GM18868 (cell line): ENCODE data around the gene ZMIZ2.
"Not testable (repeated sequence)": the region's sequence is repeated elsewhere in the genome, so short reads cannot be mapped to it uniquely, and the experiment has no call there.

Experiments
- ATAC-seq: cut with Tn5 transposase; IDR thresholded peaks from one replicate; pipeline ENCODE4 v1.9.1; 2021; ENCODE audit warnings: mild to moderate bottlenecking, moderate library complexity; ENCODE audit not compliant: unreplicated experiment

ZMIZ2 gene

DNA sequence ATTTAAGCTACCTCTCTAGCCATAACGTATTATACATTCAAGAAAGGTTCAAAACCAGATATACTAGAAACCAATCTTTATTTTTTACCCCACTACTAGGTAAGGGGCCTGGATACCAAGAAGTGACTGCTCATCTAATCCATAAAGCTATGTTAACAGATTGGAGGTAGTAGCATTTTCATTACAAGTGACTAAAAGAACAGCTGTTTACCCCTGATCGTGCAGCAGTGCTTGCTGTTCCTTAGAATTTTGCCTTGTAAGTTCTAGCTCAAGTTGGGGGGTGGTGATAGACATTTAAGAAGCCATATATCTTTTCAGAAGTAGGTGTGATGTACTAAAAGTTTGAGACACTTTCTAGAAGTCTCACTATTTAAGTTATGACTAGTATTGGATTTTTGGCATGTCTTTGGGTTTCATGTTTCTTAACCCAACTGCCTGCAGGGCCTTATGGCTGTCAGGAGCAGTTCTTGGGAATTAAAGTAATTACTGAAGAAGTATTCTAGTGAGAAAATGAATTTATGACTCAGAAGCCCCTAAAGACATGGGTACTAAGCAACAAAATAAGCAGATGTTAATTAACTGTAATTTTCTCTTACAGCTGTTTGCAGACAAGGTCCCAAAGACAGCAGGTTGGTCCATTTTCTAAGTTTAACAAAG, 50.1 kb downstream of the ZMIZ2 start:
- ATAC-seq, result no peak

DNA sequence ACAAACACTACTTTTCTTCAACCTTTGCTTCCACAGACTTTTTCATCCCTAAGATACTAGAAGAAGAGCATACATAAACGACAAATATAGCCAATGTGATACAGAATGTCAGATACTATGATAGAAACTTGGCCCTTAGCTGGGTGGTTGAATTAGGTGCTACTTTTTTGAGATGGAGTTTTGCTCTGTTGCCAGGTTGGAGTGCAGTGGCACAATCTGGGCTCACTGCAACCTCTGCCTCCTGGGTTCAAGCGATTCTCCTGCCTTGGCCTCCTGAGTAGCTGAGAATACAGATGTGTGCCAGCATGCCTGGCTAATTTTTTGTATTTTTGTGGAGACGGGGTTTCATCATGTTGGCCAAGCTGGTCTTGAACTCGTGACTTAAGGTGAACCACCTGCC, 51.3 kb downstream of the ZMIZ2 start:
- ATAC-seq, result no peak

DNA sequence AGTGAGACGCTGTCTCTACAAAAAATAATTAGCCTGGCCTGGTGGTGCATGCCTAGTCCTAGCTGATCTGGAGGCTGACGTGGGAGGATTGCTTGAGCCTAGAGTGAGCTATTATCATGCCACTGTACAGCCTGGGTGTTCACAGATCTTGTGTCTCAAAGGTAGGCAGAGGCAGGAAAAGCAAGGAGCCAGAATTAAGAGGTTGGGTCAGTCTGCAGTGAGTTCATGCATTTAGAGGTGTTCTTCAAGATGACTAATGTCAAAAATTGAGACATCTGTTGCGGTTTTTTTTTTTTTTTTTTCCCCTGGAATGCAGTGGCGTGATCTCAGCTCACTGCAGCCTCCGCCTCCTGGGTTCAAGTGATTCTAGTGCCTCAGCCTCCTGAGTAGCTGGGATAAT, 53.2 kb downstream of the ZMIZ2 start:
- ATAC-seq, result no peak

DNA sequence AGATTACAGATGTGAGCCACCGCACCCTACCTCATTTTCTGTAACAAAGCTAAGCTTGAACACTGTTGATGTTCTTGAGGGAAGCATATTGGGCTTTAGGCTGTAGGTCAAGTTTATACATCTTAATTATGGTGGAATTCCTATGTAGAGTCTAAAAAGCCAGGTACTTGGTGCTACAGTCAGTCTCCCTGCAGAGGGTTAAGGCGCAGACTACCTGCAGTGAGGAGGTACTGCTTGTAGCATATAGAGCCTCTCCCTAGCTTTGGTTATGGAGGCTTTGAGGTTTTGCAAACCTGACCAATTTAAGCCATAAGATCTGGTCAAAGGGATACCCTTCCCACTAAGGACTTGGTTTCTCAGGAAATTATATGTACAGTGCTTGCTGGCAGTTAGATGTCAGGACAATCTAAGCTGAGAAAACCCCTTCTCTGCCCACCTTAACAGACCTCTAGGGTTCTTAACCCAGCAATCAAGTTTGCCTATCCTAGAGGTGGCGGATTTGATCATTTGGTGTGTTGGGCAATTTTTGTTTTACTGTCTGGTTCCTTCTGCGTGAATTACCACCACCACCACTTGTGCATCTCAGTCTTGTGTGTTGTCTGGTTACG, 53.9 kb downstream of the ZMIZ2 start:
- no peak for ATAC-seq

DNA sequence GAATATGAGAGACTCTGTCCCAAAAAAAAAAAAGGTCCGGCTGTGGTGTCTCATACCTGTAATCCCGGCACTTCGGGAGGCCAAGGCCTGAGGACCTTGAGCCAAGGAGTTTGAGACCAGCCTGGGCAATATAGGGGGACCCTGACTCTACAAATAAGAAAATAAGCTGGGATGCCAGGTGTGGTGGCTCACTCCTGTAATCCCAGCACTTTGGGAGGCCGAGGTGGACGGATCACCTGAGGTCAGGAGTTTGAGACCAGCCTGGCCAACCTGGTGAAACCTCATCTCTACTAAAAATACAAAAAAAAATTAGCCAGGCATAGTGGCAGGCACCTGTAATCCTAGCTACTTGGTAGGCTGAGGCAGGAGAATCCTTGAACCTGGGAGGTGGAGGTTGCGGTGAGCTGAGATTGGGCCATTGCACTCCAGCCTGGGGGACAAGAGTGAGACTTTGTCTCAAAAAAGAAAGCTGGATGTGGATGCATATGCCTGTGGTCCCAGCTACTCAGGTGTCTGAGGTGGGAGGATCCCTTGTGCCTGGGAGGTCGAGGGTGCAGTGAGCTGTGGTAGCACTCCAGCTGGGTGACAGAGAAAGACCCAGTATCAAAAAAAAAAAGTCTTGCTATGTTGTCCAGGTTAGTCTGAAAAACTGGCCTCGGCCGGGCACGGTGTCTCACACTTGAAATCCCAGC, 55.3 kb downstream of the ZMIZ2 start:
- not testable (repeated sequence) for ATAC-seq

DNA sequence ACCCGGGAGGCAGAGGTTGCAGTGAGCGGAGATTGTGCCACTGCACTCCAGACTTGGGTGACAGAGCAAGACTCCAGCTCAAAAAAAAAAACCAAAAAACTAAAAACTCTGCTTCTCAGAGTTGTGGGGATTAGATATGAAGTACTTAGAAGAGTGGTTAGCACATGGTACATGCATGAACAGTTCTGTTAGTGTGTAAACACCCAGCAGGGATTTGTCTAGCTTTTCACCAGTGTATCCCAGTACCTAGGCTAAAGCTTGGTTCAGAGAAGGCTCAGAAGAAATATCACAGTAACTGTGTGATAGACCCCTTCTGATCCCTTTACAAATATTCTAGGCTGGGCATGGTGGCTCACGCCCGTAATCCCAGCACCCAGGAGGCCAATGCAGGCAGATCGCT, 57.3 kb downstream of the ZMIZ2 start:
- ATAC-seq, result no peak

DNA sequence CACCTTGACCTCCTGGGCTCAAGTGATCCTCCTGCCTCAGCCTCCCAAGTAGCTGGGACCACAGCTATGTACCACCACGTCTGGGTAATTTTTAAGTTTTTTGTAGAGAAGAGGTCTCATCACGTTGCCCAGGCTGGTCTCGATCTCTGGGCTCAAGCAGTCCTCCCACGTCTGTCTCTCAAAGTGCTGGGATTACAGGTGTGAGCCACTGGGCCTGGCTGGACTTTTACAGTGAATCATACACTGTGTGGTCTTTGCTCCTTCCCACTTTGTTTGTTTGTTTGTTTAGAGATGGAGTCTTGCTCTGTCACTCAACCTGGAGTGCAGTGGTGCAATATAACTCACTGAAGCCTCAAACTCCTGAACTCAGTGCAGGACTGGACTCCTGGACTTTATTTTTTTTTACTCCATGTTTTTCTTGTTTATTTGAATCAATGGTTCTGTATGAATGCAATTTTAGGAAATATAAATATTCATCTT, 60.3 kb downstream of the ZMIZ2 start:
- ATAC-seq, result no peak

DNA sequence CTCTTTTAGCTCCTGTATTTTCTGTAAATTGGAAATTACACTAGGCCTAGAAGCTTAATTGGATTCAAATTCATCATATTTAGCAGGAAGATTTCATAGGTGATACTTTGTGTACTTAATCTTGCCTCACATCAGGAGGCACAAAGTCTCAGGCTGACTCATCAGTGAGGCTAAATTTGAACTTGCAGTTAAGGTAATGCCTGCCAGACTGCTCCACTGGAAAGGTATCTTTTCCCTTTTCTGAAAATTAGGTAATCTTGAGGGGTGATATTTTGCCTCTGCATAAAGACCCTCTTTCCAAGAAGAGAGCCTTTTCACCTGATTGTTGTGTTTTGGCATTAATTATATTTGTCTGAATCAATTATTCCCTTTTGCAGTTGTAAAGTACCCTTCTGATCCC, 62.4 kb downstream of the ZMIZ2 start:
- ATAC-seq, result no peak

DNA sequence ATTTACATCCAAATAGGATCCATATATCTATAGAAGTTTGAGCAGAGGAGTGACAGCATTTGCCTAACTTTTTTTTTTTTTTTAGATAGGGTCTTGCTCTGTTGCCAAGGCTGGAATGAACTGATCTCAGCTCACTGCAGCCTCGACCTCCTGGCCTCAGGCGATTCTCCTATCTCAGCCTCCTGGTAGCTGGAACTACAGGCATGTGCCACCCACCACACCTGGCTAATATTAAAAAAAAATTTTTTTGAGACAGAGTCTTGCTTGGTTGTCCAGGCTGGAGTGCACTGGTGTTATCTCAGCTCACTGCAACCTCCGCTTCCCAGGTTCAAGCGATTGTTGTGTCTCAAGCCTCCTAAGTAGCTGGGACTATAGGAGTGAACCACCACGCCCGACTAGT, 62.9 kb downstream of the ZMIZ2 start:
- ATAC-seq, result no peak

DNA sequence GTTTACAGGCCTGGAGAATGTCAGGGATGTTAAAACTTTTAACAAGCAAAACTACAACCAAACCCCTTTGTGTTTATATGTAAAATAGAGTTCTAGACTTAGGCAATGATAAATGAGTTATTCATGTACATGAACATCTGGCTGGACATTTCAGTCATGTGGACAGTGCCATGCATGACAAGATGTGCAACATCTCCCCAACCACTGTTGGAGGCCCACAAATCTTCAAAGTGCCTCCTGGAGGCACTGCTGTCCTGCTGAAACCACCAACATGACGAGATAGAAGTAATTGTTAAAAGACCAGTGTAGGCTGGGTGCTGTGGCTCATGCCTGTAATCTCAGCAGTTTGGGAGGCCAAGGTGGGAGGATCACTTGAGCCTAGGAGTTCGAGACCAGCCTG, 66.3 kb downstream of the ZMIZ2 start:
- no peak for ATAC-seq

DNA sequence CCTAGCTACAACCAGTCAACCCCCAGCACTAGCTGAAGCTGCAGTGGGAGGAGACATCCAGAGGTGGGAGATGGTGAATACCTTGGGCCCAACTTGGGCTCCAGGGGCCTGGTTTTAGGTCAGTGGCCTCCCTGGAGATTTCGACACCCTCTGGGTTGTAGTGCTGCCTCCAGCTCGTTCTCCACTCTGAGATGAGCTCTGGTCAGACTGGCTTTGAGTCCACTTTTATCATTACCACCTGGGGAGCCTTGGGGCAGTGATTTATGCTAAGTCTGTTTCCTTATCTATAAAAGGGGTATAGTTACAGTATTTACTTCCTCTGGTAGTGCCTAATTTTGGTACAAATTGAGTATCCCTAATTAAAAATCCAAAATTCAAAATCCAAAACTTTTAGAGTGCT, 70.6 kb downstream of the ZMIZ2 start:
- ATAC-seq, result no peak
